Fibroblast of mammary gland (primary cell): Measurements from ENCODE around the gene MBTD1.

Experiments used
- DNase-seq: peaks from one replicate; pipeline ENCODE4 v3.0.0-alpha.2; 2010; ENCODE audit warnings: low read depth
- H3K4me3 ChIP-seq: 2 replicates; pipeline ENCODE4 v1.5.1; 2011; ENCODE audit warnings: low read depth, mild to moderate bottlenecking, low read length, moderate library complexity; ENCODE audit not compliant: control insufficient read depth
- TF ChIP-seq, protein P1 (sequence below): conservative IDR thresholded peaks from 2 replicates; pipeline ENCODE4 v1.5.1; 2011; ENCODE audit warnings: low read depth, low read length, inconsistent platforms; ENCODE audit not compliant: control insufficient read depth, insufficient read depth

MBTD1 gene

DNA sequence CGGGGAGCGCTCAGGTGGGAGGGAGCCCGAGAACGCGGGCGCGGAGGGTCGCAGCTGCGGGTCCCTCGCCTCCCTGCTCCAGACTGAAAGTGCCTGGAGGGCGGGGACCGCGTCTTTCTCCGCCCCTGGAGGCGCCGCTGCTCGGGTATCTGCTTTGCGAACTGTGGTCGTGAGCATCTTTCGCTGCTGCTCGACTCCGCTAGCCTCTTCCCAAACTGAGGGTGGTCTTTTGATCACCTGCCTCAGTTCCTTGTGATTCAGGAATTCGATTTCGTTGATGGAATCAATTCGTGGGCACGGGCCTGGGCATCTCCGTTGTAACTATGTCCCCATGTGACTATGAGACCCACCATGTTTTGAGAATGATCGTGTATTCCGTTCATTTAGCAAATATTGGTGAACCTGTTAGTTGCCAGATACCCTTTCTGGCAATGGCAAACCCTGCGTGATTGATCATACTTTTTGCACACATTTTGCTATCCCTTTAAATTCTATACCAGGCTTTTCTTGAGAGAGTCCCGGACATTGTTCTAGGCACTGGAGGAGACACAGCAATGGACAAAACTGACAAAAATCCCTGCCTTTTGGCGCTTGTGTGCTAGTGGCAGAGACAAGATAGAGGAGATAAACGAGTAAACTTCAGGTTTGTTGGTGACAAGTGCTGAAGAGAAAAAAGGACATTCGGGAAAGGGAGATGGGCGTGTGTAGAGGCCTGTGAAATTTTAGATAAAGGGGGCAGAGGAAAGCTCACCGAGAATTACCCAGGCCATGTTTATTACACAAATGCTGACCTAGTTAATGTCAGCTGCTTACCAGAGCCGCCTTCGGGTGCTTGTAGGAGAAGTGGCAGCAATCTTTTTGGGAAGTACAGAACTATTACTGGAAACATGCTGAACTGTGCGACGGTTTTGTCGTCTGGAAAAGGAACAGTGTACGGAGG, 1.4 kb upstream of the MBTD1 start:
- H3K4me3 ChIP-seq = peak overlapping the region; percentile 89
- no peak for DNase-seq
- TF ChIP-seq, protein P1, sequence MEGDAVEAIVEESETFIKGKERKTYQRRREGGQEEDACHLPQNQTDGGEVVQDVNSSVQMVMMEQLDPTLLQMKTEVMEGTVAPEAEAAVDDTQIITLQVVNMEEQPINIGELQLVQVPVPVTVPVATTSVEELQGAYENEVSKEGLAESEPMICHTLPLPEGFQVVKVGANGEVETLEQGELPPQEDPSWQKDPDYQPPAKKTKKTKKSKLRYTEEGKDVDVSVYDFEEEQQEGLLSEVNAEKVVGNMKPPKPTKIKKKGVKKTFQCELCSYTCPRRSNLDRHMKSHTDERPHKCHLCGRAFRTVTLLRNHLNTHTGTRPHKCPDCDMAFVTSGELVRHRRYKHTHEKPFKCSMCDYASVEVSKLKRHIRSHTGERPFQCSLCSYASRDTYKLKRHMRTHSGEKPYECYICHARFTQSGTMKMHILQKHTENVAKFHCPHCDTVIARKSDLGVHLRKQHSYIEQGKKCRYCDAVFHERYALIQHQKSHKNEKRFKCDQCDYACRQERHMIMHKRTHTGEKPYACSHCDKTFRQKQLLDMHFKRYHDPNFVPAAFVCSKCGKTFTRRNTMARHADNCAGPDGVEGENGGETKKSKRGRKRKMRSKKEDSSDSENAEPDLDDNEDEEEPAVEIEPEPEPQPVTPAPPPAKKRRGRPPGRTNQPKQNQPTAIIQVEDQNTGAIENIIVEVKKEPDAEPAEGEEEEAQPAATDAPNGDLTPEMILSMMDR = no peak

DNA sequence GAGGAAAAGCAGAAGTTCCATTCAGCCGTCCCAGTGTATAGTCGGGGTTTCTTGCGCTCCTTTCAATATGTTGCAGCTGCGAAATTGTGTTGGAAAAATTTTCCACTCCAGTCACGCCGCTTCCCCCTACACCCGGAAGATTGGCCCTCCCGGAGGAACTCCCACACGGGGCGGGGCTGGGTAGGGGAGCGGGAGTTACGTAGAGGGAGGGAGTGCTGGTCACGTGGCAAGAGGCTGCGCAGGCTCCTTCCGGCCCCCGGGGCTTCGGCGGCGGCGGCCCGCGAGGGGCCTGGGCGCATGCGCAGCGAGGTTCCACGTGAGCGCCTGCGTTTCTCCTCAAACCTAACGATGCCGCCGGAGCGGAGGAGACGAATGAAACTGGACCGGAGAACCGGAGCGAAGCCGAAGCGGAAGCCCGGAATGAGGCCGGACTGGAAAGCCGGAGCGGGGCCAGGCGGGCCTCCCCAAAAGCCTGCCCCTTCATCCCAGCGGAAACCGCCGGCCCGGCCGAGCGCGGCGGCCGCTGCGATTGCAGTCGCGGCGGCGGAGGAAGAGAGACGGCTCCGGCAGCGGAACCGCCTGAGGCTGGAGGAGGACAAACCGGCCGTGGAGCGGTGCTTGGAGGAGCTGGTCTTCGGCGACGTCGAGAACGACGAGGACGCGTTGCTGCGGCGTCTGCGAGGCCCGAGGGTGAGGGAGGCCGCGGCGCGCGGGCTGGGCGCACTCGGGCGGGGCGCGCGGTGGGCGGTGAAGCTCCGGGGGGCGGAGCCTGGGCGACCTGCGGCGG, 581 bp upstream of the MBTD1 start, which contains the start of gene UTP18:
Gene UTP18 (plus strand): TSS at position 310 of the 787 bp plus-strand sequence. CDS start 39 bp downstream, at position 349.
- TF ChIP-seq, protein P1 = no peak
- peak within 1 kb of the TSS; percentile 89 for H3K4me3 ChIP-seq
- DNase-seq = peak; percentile 95

DNA sequence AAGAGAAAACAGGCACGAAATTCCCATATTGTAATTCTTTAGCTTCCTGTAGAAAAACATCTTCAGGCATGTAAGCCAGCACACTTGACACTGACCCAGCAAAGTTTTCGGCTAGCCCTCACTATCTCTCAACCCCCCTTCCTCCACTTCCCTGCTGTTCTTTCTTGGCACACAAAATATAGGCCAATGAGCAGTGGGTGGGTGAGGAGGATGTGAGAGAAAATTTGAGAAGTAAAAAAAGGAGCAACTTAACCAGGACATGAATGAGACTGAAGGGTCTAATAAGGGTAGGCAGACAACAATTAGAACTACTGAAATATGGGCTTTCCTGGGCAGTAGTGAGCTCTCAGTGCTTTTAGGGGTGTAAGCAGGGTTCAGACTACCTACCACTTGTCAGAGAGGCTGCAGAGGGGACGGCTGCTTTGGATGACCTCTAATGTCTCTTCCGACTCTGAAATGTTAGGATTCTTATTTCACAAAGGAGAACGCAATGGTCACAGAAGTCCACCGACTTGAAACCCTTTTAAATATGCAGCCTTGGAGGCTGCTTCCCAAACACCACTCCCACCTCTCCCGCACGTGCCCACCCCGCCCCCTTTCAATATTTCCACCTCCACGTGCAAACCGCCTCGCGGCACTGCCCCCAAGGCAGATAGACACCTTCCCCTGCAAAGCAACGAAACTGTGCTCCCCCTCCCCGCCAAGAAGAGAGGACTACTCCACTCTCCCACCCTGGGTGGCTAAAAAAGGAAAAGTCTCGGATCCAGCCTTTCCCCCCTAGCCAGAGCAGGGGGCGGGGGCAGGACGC, 889 bp downstream of the MBTD1 start:
- H3K4me3 ChIP-seq = peak overlapping the region; percentile 74
- TF ChIP-seq, protein P1 = no peak
- no peak for DNase-seq

DNA sequence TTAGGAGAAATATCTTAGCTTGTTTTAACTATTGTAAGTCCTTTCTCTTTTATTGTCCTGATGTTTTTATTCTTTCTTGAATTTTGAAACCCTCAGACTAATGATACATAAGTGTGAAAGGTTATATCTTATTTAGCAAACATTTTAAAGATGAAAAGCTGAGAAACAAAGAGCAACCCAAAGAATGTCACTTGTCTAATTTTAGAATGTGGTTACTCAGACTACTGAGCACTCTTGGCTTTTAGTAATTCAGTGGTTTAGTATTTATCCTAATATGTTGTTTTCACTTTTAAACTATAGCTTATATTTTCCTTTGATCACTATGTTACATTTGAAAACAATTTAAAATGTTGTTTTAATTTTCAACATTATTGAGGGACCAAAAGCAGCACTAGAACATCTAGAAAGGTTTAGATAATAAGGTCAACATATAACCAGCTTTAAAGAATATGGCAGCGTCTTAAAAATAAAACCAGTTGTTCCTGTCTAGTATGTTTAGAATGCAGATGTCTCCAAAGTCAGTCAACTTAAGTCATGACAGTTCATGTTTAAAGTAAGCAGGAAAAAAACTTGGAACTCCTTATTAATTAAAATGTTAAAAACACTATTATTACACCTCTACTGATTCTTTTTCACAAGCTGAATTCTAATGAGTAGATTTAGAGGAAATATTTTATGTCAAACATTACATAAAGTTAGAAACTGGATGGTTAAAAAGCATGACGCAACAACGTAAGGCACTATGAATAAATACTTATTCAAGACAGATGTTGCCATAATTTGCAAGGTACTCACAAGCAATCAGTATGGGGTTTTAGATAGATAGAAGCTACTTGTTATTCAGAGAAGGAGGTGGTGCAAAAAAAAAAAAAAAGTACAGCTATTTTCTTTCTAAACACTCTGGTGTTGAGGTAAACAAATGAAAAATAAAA, 2.4 kb downstream of the MBTD1 start:
- no peak overlapping the region for H3K4me3 ChIP-seq
- TF ChIP-seq, protein P1 = no peak
- DNase-seq = peak; percentile 56

DNA sequence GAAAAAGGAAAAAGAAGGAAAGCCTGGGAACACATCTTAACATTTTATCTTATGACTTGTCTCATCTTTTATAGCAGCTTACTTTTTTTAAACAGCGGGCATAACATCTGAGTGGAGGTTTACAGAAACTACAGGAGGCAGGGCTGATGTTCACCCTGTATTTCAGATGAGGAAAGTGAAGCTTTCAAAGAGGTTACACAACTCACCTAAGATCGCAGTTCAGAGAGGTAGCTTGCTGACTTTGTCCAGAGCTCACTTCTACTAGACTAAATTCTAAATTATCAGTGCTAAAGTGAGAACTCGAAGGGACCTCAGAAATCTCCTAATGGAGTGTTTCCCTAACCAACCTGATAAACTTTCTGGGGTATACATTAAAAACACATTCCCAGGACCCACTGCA, 3.7 kb downstream of the MBTD1 start:
- TF ChIP-seq, protein P1 = no peak
- DNase-seq = no peak
- no peak overlapping the region for H3K4me3 ChIP-seq
